ENCODE results near the gene PGF.
"Not testable (repeated sequence)": the region's sequence is repeated elsewhere in the genome, so short reads cannot be mapped to it uniquely, and the experiment has no call there.

The PGF gene

DNA sequence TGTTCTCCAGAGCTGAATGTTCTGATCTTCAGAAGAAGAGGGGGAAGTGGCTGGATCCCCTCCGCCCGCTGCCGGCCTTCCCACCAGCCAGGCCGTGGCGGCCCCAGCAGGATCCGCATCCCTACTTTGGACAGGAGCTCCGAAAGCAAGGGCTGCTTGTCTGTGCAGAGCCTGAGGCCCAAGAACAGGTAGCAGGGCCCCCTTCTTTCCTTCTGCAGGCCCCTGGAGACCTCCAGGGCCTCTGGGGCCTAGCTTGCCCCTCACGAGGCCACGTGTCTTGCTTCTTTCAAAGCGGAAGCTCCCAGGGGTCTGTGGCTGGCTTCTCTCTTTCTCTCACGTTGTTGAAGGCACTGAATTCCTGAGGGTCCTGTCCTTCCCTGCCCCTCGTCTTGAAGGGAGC lies 13.2 kb downstream of the PGF start:
- DNase-seq (ENCODE audit: low spot score), result no peak

DNA sequence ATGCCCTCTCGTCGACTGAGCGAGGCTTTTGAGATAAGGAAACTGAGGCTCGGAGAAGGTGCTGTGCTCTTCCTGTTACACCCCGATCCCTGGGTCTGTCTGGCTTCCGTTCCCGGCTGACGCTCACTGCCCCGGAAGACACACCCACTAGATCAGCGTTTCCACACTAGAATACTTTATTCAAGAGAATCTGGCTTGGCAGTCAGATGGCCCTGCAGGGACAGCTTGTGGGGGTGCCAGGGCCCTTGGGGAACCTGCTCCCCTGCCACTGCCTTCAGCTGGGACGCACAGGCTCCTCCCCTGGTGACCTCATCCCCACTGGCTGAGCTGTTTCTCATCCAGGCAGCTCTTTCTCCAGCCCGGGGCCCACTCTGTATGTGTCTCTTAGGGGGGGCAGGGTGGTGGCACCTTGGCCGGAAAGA lies 13.7 kb downstream of the PGF start:
- DNase-seq (ENCODE audit: low spot score), result no peak

DNA sequence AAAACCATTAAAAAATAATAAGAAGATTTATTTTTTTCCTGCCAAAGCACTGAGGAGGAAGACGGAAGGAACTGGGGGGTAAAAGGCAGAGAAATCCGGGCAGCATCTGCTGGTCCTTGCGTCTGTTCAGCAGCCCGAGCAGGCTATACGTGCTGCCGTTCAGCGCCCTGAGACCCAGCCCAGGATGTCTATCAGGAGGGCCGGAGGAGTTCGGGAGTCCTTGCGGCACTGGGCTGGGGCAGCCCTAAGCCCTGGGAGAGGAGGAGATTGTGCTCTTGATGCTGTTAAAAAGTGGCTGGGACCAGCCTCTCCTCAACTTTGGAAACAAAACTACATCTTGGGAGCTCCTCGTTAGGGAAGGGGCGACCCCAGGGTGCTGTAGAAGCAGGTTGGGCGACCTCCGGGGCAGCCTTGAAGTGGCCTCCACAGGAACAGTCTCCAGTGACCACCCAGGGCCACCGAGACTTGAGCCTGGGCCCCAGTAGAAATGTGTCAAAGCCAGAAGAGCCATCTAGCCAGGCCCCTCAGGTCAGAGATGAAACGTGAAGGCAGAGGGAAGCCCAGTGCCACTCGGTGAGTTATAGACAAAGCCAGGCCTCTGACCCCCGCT lies 14.3 kb downstream of the PGF start:
- no peak for DNase-seq (ENCODE audit: low spot score)

DNA sequence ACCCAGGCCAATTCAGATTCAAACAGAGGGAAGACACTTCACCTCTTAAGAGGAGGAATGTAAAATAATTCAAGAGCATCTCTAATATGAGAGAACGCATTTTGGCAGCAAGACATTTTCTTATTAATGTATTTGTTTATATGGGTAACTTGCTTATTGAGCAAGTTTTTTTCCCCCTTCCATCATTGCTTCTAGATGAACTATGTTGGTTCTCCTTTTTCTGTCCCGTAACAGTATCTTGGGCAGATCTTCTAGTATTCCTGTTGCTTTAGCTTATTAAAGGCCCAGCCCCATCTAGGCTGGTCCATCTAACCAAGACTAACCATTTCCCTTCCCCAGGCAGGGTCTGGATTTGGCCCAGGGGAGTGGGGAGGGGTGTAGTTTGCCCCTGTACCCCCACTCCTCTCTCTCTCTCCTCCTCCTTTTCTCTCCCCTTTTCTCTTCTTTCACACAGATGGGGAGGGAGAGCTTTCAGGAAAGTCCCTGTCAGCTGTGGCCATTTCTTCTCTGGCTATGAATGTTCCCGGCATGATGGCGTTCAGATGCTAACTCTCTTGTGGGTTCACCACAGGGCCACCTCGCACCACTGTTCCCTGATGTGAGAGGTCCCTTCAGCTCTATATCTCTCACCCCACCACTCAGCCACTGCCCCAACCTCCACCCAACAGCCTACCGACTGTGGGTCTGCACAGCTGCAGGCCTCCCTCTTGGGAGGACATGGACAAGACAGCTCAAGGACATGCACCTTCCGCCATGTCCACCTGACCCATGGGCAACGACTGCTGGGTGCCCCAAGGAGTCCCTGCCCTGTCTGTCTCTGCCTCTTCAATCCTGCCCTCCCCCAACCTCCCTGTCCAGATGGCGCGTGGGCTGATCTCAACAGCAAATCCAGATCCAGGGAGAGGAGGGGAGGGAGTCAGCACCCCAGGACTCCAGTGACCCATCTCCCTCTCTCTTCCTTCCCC lies 16.6 kb downstream of the PGF start:
- DNase-seq (ENCODE audit: low spot score), result no peak

DNA sequence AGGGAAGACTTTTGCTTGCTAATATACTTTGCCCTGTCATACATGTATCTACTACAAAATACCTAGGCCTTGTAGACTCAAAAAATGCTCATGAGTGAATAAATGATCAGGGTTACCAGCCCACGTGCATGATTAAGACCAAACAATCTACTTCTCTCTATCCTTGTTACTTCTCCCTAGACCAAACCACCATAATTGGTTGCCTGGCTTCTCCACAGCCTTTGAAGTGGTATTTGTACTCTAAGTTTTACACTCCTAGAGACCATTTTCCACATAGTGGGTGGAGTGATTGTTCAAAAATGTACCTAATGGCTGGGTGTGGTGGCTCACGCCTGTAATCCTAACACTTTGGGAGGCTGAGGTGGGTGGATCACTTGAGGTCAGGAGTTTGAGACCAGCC lies 18.2 kb downstream of the PGF start:
- DNase-seq (ENCODE audit: low spot score), result no peak

DNA sequence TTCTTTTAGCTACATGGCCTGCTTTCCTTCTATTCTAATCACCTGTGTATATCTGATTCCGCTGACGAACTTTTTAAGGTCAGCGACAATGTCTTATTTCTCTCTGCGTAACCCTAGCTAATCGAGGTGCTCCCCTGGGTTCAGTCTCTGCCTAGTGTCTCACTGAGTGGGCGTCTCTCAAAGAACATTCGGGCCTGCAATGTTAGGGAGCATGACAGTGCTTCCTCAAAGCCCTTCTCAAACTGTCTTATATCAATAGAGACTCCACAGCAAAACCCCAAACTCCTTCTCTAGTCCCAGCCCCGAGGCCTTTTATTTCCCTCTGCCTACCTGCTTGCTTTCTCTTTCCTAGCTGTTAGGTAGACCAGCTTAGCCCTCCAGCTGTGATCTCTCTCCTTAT lies 18.7 kb downstream of the PGF start:
- DNase-seq (ENCODE audit: low spot score), result no peak

DNA sequence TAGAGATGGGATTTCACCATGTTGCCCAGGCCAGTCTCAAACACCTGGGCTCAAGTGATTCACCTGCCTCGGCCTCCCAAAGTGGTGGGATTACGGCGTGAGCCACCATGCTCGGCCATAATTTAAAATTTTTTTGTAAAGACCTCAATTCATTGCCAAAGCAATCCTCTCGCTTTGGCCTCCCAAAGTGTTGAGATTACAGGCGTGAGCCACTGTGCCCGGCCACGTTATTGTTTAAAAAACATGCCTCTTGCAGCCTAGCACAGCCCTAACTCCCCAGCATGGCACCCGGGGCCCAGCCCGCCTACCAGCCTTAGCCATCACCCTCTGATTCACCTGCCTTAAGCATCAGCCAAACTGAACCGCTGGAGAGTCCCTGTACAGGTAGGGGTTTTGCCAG lies 19.2 kb downstream of the PGF start:
- DNase-seq (ENCODE audit: low spot score), result no peak

DNA sequence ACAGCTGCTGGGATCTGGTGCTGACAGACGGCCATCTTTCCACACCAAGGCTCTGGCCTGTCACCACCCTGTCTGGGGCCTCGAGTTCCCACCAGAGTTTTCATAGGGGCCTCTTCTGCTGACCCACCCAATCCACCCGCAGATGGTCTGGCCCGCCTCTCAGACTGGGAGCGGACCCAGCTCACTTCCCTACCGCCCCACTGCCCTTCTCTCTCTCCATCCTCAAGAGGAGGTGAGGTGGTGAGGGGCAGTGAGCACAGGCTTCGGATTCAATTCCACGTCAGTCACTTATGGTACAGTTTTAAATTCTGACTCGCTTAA lies 20.1 kb downstream of the PGF start:
- no peak for DNase-seq (ENCODE audit: low spot score)

DNA sequence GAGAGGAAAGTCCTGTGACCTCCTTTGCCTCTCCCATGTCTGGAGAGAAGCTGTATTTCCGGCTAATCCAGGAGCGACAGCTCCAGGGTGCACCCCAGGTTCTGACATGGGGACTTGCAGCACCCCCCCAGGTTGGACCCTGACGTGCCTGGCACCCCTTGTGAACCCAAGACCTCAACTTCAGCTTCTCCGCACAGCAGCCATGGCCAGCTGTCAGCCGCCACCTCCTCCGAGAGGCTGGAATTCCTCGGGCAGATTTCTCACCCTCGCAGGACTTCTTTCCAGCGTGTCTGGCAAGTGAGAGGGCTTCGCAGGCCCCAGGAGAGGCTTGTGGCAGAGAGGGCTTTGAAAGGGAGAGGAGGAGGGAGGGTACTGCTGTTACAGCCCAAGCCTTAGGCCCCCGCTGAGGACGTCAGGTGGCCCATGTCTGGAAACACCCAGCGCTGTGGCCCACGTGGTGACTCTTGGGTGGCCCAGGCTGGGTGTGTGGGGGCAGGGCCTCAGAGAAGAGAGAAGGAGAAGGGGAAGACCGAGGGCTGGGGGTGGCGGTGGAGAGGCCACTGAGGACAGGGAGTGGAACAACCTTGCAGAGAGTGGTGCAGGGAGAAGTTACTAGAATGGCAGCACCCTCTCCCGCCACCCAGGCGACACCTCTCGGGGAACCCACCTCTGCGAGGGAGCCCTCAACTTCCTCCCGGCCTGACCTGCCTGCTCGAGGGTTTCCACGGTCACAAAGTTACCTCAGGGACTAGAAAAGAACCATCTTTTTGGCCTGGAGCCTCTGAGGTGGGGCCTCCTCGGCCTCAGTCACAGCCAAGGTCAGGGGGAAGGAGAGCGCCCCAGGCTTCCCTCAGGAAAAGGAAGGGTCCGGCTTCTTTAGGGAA lies 20.7 kb downstream of the PGF start:
- DNase-seq (ENCODE audit: low spot score), result no peak

DNA sequence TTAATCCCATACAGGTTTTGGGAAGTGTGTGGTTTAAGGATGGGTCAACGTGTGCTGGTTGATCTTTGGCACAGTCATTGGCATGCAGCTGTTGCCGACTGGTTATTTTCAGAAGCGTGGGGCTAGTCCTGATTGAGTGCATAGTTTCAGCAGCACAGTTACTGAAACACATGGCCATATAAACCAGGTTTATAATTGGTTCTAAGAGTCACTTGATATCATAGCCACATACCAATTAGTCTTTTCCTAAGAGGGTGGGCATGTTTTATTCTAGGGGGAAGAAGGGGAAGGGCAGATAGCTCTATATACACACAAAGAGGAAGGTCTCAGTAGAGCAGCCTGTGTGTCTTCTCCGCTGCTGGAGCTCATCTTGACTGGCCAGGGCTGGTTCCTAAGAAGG lies 21.4 kb downstream of the PGF start:
- DNase-seq (ENCODE audit: low spot score), result no peak

DNA sequence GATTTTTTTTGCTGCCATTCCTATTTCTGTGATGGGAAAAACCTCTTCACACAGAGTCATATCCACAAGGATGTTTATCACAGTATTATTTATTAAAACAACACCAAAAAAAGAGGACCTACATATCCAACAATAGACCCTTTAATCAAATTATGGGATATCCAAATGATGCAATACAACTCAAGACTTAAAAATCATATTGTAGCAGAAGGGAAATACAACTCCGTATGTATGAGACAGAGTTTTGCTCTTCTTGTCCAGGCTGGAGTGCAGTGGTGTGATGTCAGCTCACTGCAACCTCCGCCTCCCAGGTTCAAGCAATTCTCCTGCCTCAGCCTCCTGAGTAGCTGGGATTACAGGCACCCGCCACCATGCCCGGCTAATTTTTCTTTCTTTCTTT lies 22.5 kb downstream of the PGF start:
- not testable (repeated sequence) for DNase-seq (ENCODE audit: low spot score)

DNA sequence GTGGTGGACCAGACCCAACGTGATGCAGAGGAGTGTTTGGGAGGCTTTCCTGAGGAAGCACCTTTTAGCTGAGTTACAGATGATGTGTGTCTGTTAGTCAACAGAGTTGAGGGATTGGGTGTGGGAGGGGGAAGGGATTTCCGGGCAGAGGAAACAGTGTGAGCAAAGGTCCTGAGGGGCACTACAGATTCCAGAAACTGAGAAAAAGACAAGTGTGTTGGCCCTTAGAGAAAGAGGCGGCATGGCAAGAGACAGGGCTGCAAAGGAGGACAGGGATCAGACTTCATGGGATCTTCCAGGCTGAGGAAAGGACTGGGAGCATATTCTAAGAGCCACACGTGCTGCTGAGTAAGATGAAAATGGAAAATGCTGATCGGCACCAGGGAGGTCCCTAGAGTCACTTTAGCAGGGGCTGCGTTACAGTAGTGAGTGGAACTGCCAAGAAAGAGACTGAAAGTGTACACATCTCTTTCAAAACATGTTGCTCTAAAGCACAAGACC lies 22.9 kb downstream of the PGF start:
- no peak for DNase-seq (ENCODE audit: low spot score)

DNA sequence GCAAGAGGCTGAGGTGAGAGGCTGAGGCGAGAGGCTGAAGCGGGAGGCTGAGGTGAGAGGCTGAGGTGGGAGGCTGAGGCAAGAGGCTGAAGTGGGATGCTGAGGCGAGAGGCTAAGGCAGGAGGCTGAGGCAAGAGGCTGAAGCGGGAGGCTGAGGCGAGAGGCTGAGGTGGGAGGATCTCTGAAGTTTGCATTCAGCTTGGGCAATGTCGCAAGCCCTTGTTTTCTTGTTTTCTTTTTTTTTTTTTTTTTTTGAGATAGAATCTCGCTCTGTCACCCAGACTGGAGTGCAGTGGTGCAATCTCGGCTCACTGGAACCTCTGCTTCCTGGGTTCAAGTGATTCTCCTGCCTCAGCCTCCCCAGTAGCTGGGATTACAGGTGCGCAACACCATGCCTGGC lies 23.7 kb downstream of the PGF start:
- not testable (repeated sequence) for DNase-seq (ENCODE audit: low spot score)

DNA sequence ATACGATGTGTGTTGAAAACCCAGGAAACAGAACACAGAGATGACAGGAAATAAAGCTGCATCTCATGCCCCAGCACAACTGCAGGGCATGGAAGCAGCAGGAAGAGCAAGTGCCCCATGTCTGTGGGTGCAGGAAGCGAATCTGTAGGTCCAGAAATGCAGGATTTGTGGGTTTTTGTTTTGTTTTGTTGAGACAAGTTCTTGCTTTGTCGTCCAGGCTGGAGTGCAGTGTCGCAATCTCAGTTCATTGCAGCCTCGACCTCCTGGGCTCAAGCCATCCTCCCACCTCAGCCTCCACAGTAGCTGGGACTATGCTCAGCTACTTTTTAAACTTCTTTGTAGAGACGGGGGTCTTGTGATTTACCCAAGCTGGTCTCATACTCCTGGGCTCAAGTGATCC lies 26.2 kb downstream of the PGF start:
- DNase-seq (ENCODE audit: low spot score), result no peak

DNA sequence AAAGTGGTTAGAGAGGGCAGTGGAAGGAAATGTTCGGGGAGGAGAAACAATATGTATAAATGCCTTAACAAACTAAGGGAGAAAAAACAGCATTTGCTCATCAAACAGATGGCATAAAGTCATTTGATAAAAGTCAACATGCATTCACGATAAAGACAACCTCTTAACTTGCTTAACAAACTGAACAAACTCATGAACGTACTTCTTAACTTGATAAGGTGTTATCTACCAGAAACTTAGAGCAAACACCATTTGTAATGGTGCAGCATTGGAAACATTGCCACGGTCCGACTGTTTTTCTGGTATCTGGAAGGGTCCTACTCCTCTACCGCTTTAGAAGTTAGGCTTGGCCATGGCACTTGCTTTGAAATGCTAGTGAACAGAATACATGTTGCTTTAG lies 28.2 kb downstream of the PGF start:
- no peak for DNase-seq (ENCODE audit: low spot score)

DNA sequence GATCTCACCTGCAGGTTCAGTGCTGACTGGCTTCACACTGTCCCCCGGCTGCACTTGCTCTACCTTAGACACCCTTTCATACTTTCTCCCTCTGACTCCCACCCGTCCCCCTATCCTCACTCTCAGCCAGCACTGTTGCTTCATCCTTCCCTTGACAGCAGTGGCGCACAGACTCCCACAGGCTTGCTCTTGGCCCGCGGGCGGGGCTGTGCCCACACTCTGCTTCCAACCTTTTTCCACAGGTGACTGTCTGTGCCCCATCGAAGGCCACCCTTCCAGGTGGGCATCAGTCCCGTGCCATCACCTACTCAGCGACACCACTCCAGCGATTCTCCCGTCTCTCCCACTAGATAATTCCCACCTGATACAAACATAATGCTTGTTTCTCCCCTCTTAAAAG lies 31.3 kb downstream of the PGF start:
- no peak for DNase-seq (ENCODE audit: low spot score)

DNA sequence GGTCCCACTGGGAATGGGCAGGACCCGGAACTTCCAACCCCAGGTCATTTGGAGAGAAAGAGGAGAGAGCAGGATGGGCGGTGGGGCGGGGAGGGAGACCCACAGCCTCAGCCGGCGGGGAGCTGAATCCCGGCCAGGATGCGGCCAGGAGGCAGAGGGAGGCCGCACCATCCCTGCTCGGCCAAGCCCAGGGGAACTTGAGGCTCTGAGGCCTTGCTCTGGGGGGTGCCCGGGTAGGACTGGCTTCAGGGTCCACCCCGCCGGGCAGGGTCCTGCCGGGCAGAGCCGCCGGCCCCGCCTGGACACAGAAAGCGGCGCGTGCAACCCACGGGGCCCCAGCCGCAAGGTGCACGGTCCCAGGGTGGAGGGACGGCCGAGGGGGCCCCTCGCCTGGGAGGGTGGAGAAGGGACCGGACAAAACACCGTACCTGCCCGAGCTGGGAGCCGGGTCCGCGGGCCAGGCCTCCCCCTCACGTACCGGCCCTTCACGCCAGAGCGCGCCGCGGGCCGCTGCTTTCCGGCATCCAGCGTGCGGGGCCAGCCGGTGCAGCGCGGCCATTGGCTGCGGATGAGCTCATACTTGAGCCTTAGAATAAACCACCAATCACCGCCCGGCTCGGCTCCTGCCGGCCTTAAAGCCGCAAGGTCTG lies 32.5 kb downstream of the PGF start, which contains the start of gene RPS6KL1:
Gene RPS6KL1 (minus strand): TSS at position 509 of the 650 bp plus-strand sequence. CDS start 1,719 bp downstream, outside the sequence.
- DNase-seq (ENCODE audit: low spot score), result peak; percentile 99

DNA sequence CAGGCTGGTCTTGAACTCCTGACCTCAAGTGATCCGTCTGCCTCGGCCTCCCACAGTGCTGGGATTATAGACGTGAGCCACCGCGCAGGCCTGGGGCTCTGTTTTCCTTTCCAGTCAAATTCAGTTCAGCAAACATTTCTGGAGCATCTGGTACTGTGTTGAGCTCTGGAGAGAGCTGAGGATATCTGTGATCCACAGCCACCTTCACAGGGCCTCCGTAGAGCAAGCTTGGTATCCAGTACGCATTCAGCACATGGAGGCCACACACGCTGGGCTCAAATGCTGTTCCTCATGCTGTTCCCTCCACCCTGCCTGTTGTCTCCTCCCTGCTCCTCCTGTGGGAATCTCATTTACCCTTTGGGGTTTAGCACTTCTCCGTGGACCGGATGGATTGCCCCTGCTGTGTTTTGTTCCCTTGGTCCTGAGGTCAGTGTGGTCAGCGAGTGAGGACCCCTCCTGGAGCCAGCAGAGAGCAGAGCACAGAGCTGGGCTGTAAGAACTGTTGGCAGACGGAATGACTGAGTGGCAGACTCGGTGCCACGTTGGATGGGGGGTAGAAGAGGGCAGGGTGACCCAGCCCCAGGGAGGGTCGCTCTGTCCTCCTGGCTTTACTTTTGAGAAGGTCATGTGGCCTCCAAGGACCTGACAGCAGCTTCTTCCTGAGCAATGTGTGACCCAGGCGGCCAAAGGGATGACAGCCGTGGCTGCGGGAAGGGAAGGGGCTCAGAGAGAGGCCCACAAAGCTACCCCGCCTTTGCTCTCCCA lies 33.2 kb downstream of the PGF start:
- no peak for DNase-seq (ENCODE audit: low spot score)

DNA sequence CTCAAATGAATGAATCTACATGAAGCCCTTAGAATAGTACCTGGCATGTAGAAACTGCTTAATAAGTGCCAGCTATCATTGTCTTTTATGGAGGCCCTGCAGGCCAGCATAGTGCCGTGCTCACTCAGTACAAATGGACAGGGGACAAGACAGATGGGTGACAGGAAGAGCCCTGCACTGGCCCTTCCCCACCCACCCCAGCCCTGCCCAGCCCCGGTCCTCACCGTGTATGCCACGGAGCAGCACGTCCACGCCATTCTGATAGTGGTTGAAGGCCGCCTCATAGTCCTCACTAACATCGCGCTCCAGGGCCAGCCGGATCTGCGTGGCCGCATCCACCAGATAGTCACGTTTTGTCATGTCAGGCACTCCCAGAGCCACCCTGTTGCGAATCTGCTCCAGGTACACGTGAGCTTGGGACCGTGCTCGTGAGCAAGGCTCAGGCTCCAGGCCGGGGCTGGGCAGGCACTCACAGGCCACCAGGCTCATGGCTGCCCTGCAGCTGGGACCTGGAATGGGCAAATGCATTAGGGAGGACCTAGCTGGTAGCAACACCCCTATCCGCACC lies 34.3 kb downstream of the PGF start:
- no peak for DNase-seq (ENCODE audit: low spot score)

DNA sequence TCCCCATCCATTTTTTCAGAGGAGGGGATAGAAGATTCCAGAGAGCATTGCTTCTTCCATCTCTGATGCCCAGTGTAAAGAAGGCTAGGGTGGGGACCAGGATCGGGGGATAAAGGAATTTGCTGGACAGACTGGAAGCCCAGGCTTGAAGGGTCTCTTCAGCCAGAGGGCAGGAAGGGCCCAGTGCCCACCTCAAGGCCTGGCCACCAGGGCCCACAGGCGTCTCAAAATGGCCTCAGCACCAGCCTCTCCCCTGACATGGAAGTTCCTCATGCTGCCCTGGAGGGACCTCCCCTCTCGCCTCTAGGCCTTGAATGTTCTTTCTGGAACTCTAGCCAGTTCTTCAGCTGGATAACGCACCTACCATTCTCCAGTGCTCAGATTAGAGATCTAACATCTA lies 35.1 kb downstream of the PGF start:
- DNase-seq (ENCODE audit: low spot score), result no peak
